HG02588 (cell line): ENCODE measurements around the gene RC3H1.

Experiments
- ATAC-seq: cut with Tn5 transposase; IDR thresholded peaks from one replicate; pipeline ENCODE4 v1.9.1; 2021; ENCODE audit warnings: mild to moderate bottlenecking, moderate library complexity; ENCODE audit not compliant: unreplicated experiment

RC3H1 gene

GRCh38 chr1:173889885-173890284 is 132.3 kb downstream of the RC3H1 start:
- ATAC-seq, result no peak

GRCh38 chr1:173888749-173889148 is 133.4 kb downstream of the RC3H1 start:
- ATAC-seq, result no peak

- ATAC-seq, result no peak
Measured at GRCh38 chr1:173887627-173888026, 134.5 kb downstream of the RC3H1 start.

- ATAC-seq, result no peak
Measured at GRCh38 chr1:173886746-173887611, 135.2 kb downstream of the RC3H1 start.

GRCh38 chr1:173884701-173885100 is 137.5 kb downstream of the RC3H1 start:
- no peak for ATAC-seq
